ENCODE measurements around the gene RAPGEF1.

DNA sequence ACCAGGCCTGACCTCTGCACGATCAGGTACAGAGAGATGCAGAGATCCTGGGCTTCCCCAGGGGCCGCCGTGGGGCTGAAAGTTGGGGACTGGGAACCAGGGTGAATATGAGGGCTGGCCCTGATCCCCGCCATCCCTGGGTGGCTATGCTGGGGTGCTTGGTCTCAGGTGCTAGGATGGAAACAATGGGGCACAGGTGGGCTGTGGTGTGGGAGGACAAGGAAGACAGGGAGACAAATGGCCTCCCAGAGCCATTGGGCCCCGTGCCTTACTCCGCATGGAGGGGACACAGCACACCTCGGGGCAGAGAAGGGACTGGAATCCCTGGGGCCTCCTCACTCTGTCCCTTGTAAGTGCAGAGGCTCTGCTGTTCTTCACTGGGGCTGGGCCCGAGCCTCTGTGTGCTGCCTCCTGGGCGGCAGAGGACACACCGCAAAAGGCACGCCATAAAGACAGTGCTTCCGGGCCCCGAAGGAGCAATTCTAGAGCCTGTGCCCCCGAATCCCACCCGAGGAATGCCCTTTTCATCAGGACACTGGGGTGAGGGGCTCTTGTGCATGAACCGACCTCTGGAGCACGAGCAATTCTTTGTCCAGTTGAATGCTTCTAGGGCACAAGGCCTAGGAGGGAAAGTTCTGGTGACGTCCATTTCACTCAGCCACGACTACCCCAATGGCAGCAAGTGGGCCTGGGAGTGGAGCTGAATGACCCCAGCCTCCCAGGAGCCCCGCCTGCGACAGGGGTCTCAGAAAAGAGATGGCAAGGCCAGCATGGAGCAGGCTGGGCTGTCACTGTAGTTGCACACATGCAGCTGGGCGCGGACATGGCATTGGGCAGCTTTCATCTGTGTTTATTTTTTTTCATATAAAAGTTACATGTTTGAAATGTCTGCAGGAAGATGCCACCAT lies 163.7 kb downstream of the RAPGEF1 start:
- TF ChIP-seq POLR2A (IDR thresholded peaks at IDR 0.05), result no peak
- no peak for TF ChIP-seq CTCF (IDR thresholded peaks at IDR 0.05 in 8 of 11, conservative IDR thresholded peaks at IDR 0.05 in 3 of 11)
- TF ChIP-seq POLR2AphosphoS5 (IDR thresholded peaks at IDR 0.05), result no peak

All from spleen (tissue), 7 donors.